Osteoblast (primary cell): ENCODE data around the gene ITGA2B. TPM values are rescaled to one million over a fixed set of nuclear protein-coding genes. Genes with fewer than 3 reads are reported as not detected.

ENCODE experiments used
- DNase-seq: peaks from one replicate; pipeline ENCODE4 v3.0.0; 2011; ENCODE audit warnings: low spot score, mixed read lengths; ENCODE audit not compliant: insufficient read length; ENCODE audit errors: missing footprints
- H2AFZ ChIP-seq: 2 replicates; pipeline ENCODE4 v1.6.0; 2011; ENCODE audit warnings: mild to moderate bottlenecking, low read length
- H3K27ac ChIP-seq: 2 replicates; pipeline ENCODE4 v1.5.1; 2011; ENCODE audit warnings: mild to moderate bottlenecking, low read depth, low read length, moderate library complexity
- H3K27me3 ChIP-seq: 2 replicates; pipeline ENCODE4 v1.6.0; 2012; ENCODE audit warnings: mild to moderate bottlenecking, control low read depth, inconsistent platforms, low read length, moderate library complexity; ENCODE audit not compliant: insufficient read depth
- H3K36me3 ChIP-seq: 2 replicates; pipeline ENCODE4 v1.5.1; 2011; ENCODE audit warnings: mild to moderate bottlenecking, low read length, control low read depth, moderate library complexity; ENCODE audit not compliant: insufficient read depth
- H3K4me1 ChIP-seq: 2 replicates; pipeline ENCODE4 v1.5.1; 2011; ENCODE audit warnings: mild to moderate bottlenecking, low read length, control low read depth, moderate library complexity; ENCODE audit not compliant: insufficient read depth
- H3K4me2 ChIP-seq: 2 replicates; pipeline ENCODE4 v1.6.0; 2011; ENCODE audit warnings: mild to moderate bottlenecking, low read length; ENCODE audit not compliant: insufficient read depth
- H3K4me3 ChIP-seq: fragments of 200-600 bp; sonication (generic); 3 replicates; pipeline ENCODE4 v1.5.1; 2012; ENCODE audit warnings: mild to moderate bottlenecking, low read length, inconsistent platforms; ENCODE audit not compliant: insufficient read depth
- H3K79me2 ChIP-seq: 2 replicates; pipeline ENCODE4 v1.6.0; 2012; ENCODE audit warnings: mild to moderate bottlenecking, low read length, control low read depth, inconsistent platforms; ENCODE audit not compliant: insufficient read depth
- H3K9me3 ChIP-seq: 2 replicates; pipeline ENCODE4 v1.5.1; 2011; ENCODE audit warnings: low read depth, low read length, control low read depth
- H4K20me1 ChIP-seq: 2 replicates; pipeline ENCODE4 v1.6.0; 2012; ENCODE audit warnings: mild to moderate bottlenecking, low read length, control low read depth; ENCODE audit not compliant: insufficient read depth
- total RNA-seq: library from RNA; depleted of rRNA; stranded (reverse); fragments of >200 nt; gene quantifications from 2 replicates; pipeline ENCODE4 v1.2.3, GENCODE V29; 2012
- TF ChIP-seq, protein P1 (sequence below): IDR thresholded peaks from 2 replicates; pipeline ENCODE4 v1.5.1; 2011; ENCODE audit warnings: mild to moderate bottlenecking, low read depth, low read length, moderate library complexity; ENCODE audit errors: extremely low read depth

Gene ITGA2B
- 0.59 TPM in 1 of 2 replicates, not detected in the other for total RNA-seq

DNA sequence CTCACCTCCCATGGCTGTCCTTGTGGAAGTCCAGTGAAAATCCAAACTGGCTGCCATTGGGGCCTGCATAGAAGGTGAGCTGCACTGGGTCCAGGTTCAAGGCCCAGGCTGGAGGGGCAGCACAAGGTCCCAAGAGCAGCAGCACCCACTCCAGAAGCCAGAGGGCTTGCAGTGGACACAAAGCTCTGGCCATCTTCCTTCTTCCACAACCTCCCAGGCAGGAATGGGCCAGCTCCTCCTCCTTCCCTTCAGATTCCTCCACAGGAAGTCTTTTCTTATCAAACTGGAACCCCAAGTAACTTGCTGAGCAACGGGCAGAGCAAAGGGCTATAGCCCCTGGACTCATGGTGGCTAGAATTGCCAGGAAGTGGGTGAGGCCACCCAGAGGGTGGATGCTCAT lies at the start of gene ITGA2B:
Gene ITGA2B, minus strand, starts transcription at position 369 of the 400 bp plus-strand sequence. Its CDS starts 176 bp downstream, at position 193.
- Histone ChIP-seq H3K4me1 (peaks cover 9% of the 10 kb centered on the region), H3K4me3 (no peak within 1 kb of the TSS), H3K36me3 (no peaks in the 10 kb centered on the region), H3K79me2 (no peaks in the 10 kb centered on the region), H2AFZ (no peak within 1 kb of the TSS), H3K9me3 (no peaks in the 10 kb centered on the region), H4K20me1 (no peaks in the 10 kb centered on the region), H3K27me3 (peaks cover 21% of the 10 kb centered on the region), H3K27ac (no peak within 1 kb of the TSS), H3K4me2 (no peak within 1 kb of the TSS)
- TF ChIP-seq, protein P1, sequence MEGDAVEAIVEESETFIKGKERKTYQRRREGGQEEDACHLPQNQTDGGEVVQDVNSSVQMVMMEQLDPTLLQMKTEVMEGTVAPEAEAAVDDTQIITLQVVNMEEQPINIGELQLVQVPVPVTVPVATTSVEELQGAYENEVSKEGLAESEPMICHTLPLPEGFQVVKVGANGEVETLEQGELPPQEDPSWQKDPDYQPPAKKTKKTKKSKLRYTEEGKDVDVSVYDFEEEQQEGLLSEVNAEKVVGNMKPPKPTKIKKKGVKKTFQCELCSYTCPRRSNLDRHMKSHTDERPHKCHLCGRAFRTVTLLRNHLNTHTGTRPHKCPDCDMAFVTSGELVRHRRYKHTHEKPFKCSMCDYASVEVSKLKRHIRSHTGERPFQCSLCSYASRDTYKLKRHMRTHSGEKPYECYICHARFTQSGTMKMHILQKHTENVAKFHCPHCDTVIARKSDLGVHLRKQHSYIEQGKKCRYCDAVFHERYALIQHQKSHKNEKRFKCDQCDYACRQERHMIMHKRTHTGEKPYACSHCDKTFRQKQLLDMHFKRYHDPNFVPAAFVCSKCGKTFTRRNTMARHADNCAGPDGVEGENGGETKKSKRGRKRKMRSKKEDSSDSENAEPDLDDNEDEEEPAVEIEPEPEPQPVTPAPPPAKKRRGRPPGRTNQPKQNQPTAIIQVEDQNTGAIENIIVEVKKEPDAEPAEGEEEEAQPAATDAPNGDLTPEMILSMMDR = no peak
- no peak for DNase-seq

DNA sequence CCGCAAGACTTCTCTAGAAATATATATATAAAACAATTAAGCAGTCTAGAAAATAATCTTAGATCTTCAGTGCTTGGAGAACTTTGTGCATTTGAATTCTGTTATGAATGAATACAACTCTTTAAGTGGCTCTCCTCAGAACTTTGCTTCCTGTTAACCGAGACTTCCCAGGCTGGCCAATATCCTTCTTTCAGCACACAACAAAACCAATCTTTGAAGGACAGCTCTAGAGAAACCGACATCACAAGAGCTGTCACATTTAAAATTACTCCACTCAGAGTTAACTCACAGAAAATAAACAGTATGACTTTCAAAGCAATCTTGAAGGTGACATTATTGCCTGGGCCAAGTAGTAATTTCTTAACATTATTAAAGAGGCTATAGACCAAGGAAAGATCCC lies 49.7 kb upstream of the ITGA2B start:
- Histone ChIP-seq H2AFZ (no peak overlapping the region), H3K4me1 (no peaks in the 10 kb centered on the region), H3K4me2 (no peak overlapping the region), H3K9me3 (no peaks in the 10 kb centered on the region), H3K27ac (no peak overlapping the region), H3K79me2 (peaks cover 44% of the 10 kb centered on the region), H3K27me3 (no peaks in the 10 kb centered on the region), H3K4me3 (no peak overlapping the region), H3K36me3 (peaks cover 12% of the 10 kb centered on the region), H4K20me1 (peaks cover 10% of the 10 kb centered on the region)
- TF ChIP-seq, protein P1 = no peak
- DNase-seq = no peak

DNA sequence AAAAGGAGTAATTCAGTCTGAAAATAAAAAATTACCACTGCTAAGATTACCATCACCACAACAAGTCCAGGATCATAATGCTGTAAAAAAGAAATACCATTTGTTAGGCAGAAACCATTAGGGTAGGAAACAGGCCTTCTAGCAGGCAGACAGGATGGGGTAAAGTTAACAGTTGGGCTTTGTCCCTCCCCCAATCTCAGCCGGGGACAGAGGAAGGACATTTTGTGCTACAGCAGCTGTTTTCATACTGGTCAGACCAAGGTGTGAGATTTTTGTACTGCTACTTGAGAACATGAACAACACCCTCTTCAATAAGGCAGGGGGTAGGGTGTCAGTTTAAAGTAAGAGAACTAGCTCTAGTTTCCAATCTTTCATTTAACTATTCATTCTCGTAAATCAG lies 49.2 kb upstream of the ITGA2B start:
- H3K4me3 ChIP-seq = no peak overlapping the region
- no peaks in the 10 kb centered on the region for H3K4me1 ChIP-seq
- DNase-seq = peak; percentile 21
- H3K79me2 ChIP-seq = peaks cover 40% of the 10 kb centered on the region
- no peak overlapping the region for H3K4me2 ChIP-seq
- peaks cover 8% of the 10 kb centered on the region for H4K20me1 ChIP-seq
- H3K9me3 ChIP-seq = no peaks in the 10 kb centered on the region
- no peak overlapping the region for H3K27ac ChIP-seq
- H3K27me3 ChIP-seq = no peaks in the 10 kb centered on the region
- TF ChIP-seq, protein P1 = no peak
- H2AFZ ChIP-seq = no peak overlapping the region
- peaks cover 14% of the 10 kb centered on the region for H3K36me3 ChIP-seq

DNA sequence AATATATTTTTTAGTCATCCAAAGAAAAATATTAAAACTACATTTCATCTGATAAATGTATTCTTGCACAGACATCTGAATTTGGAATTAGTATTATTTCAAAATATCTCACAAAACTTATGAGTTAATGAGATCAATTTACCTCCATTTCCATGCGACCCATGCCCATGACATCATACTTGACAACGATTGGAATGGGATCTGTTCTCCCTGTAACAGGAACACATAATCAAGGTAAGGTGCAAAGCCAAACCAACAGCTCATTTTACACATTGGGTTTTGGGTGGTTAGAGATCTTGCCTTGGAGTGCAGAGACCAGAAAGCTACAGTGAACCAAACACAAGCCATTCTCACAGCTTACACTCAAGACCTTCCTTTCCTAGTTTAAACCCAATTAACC lies 46.9 kb upstream of the ITGA2B start:
- H3K4me3 ChIP-seq = no peak overlapping the region
- no peaks in the 10 kb centered on the region for H3K27me3 ChIP-seq
- H4K20me1 ChIP-seq = peaks cover 6% of the 10 kb centered on the region
- H3K79me2 ChIP-seq = peaks cover 27% of the 10 kb centered on the region
- no peak overlapping the region for H3K27ac ChIP-seq
- no peak overlapping the region for H2AFZ ChIP-seq
- DNase-seq = no peak
- no peaks in the 10 kb centered on the region for H3K9me3 ChIP-seq
- H3K36me3 ChIP-seq = peaks cover 35% of the 10 kb centered on the region
- H3K4me1 ChIP-seq = no peaks in the 10 kb centered on the region
- TF ChIP-seq, protein P1 = no peak
- no peak overlapping the region for H3K4me2 ChIP-seq
